Measurements from ENCODE around the gene KCNMA1. TPM values are rescaled to one million over a fixed set of nuclear protein-coding genes. Genes with fewer than 3 reads are reported as not detected.

KCNMA1 gene
- total and polyA plus RNA-seq, 8 donors, result 0.92 to 155 (median 54.3) TPM

- Histone ChIP-seq H3K9me3 (no peaks in the 10 kb centered on the region), H3K27ac (no peak overlapping the region), H3K27me3 (no peaks in the 10 kb centered on the region), H3K4me1 (peaks cover 0 to 24% (median 7%) of the 10 kb centered on the region in 4 donors), H3K4me3 (no peak overlapping the region), H3K36me3 (no peaks in the 10 kb centered on the region)
- DNase-seq, result no peak
- TF ChIP-seq POLR2AphosphoS5 (IDR thresholded peaks at IDR 0.05), result no peak
- TF ChIP-seq POLR2A (IDR thresholded peaks at IDR 0.05), result no peak
- no peak for TF ChIP-seq EP300 (IDR thresholded peaks at IDR 0.05)
- intact Hi-C loops (cut with DNase I; ENCODE audit: low total_unique reads), result no loop called here
- 77 to 88% (median 78%) methylated on average over 3 of the region's 3 CpGs for WGBS, 5 donors
These were observed 478.9 kb downstream of the KCNMA1 start for GRCh38 chr10:77158666-77159065.

GRCh38 chr10:77157248-77158019 is 480.2 kb downstream of the KCNMA1 start:
- TF ChIP-seq POLR2A (IDR thresholded peaks at IDR 0.05), result no peak
- no peak for TF ChIP-seq CTCF (IDR thresholded peaks at IDR 0.05)
- TF ChIP-seq EP300 (IDR thresholded peaks at IDR 0.05), result no peak
- no peak for TF ChIP-seq POLR2AphosphoS5 (IDR thresholded peaks at IDR 0.05)
- peaks cover 0 to 24% (median 7%) of the 10 kb centered on the region in 4 donors for H3K4me1 ChIP-seq
- H3K27ac ChIP-seq, result peak overlapping the region in 1 of 5 donors; percentile 54
- intact Hi-C loops (cut with DNase I; ENCODE audit: low total_unique reads), result no loop called here
- WGBS, 5 donors, result 72 to 83% (median 72%) methylated on average over 9 of the region's 9 CpGs
- no peaks in the 10 kb centered on the region for H3K36me3 ChIP-seq
- no peaks in the 10 kb centered on the region for H3K27me3 ChIP-seq
- no peak for DNase-seq
- no peaks in the 10 kb centered on the region for H3K9me3 ChIP-seq
- no peak overlapping the region for H3K4me3 ChIP-seq

- intact Hi-C loops (cut with DNase I; ENCODE audit: low total_unique reads), result no loop called here
- WGBS, 5 donors, result 37 to 61% (median 55%) methylated on average over 5 of the region's 5 CpGs
- DNase-seq, result no peak
- H3K27me3 ChIP-seq, result no peaks in the 10 kb centered on the region
- no peak for TF ChIP-seq POLR2A (IDR thresholded peaks at IDR 0.05)
- no peak for TF ChIP-seq EP300 (IDR thresholded peaks at IDR 0.05)
- TF ChIP-seq CTCF (IDR thresholded peaks at IDR 0.05), result no peak
- no peaks in the 10 kb centered on the region for H3K36me3 ChIP-seq
- H3K4me1 ChIP-seq, result peaks cover 0 to 24% (median 7%) of the 10 kb centered on the region in 4 donors
- no peak overlapping the region for H3K4me3 ChIP-seq
- H3K9me3 ChIP-seq, result no peaks in the 10 kb centered on the region
- H3K27ac ChIP-seq, result peak overlapping the region in 2 of 5 donors; percentile 10 to 54
These were observed 481.2 kb downstream of the KCNMA1 start for GRCh38 chr10:77156406-77156879.

GRCh38 chr10:77152256-77152655 is 485.4 kb downstream of the KCNMA1 start:
- Histone ChIP-seq H3K36me3 (no peaks in the 10 kb centered on the region), H3K4me1 (peaks cover 0 to 10% (median 3%) of the 10 kb centered on the region in 4 donors), H3K27me3 (no peaks in the 10 kb centered on the region), H3K9me3 (no peaks in the 10 kb centered on the region), H3K4me3 (no peak overlapping the region), H3K27ac (no peak overlapping the region)
- no peak for DNase-seq
- intact Hi-C loops (cut with DNase I; ENCODE audit: low total_unique reads), result no loop called here
- TF ChIP-seq POLR2A (IDR thresholded peaks at IDR 0.05) (no peak), POLR2AphosphoS5 (IDR thresholded peaks at IDR 0.05) (no peak), CTCF (IDR thresholded peaks at IDR 0.05) (no peak), EP300 (IDR thresholded peaks at IDR 0.05) (no peak)
- WGBS, 5 donors, result 71 to 95% (median 92%) methylated on average over 1 of the region's 1 CpG

GRCh38 chr10:77151408-77151807 is 486.2 kb downstream of the KCNMA1 start:
- Histone ChIP-seq H3K27ac (no peak overlapping the region), H3K4me3 (no peak overlapping the region), H3K36me3 (no peaks in the 10 kb centered on the region), H3K9me3 (no peaks in the 10 kb centered on the region), H3K27me3 (no peaks in the 10 kb centered on the region), H3K4me1 (peaks cover 0 to 8% (median 1%) of the 10 kb centered on the region in 4 donors)
- TF ChIP-seq POLR2A (IDR thresholded peaks at IDR 0.05) (no peak), EP300 (IDR thresholded peaks at IDR 0.05) (no peak), POLR2AphosphoS5 (IDR thresholded peaks at IDR 0.05) (no peak), CTCF (IDR thresholded peaks at IDR 0.05) (no peak)
- intact Hi-C loops (cut with DNase I; ENCODE audit: low total_unique reads), result no loop called here
- WGBS, 5 donors, result 88 to 100% (median 95%) methylated on average over 1 of the region's 1 CpG
- no peak for DNase-seq
